Mesenteric fat pad (tissue), 1 donor: ENCODE measurements around the gene ZNF688. TPM values are rescaled to one million over a fixed set of nuclear protein-coding genes. Genes with fewer than 3 reads are reported as not detected.

Experiments
- DNase-seq: peaks from one replicate; pipeline ENCODE4 v3.0.0-alpha.2; 2020; ENCODE audit warnings: low spot score
- total RNA-seq: library from RNA; stranded (reverse); fragmentation: NEBNext Ultra II Directional; extraction: Animal tissue kit (Norgen Biotek cat#: 25700); gene quantifications from one replicate; pipeline ENCODE4 v1.2.1, GENCODE V29; 2021
- donor health status: DM: yes; HTN: yes; CAD: no.

Gene ZNF688
- total RNA-seq, 1 donor from 2014 or later: 12.1 TPM

DNA sequence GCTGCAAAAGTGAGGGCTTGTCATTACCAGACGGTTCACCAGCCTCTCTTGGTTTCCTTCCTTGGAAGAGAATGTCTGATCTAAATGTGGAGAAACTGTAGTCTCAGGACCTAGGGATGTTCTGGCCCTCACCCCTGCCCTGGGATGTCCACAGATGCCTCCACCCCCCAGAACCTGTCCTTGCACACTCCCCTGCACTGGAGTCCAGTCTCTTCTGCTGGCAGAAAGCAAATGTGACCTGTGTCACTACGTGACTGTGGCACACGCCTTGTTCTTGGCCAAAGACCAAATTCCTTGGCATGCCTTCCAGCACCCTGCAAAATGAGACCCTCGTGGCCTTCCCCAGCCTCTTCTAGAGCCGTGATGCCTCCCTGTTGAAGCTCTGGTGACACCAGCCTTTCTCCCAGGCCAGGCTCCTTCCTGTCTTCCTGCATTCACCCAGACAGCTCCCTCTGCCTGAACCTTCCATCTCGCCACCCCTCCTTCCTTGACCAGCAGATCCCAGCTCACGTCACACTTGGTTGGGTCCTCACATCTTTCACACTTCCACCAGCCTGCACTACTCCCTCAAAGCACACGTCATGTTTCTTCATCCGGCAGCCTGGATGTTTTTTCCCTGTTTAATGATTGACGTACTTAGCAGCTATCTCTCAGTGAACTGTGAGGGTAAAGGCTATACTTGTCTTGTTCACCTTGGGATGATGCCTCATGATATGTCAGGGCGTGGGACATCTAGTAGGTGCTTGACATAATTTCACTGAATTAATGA, 49.5 kb downstream of the ZNF688 start:
- no peak for DNase-seq

DNA sequence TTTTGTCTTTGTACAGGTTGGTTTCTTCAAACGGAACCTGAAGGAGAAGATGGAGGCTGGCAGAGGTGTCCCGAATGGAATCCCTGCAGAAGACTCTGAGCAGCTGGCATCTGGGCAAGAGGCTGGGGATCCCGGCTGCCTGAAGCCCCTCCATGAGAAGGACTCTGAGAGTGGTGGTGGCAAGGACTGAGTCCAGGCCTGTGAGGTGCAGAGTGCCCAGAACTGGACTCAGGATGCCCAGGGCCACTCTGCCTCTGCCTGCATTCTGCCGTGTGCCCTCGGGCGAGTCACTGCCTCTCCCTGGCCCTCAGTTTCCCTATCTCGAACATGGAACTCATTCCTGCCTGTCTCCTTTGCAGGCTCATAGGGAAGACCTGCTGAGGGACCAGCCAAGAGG, 50.0 kb downstream of the ZNF688 start:
- DNase-seq: no peak

Other genes with a start within 250 kb of the ZNF688 start
- gene CD2BP2, start 216.4 kb downstream of the ZNF688 start, total RNA-seq: 57.4 TPM
- 42.1 TPM for gene TBC1D10B, start 201.2 kb downstream of the ZNF688 start, total RNA-seq
- gene MYL11, start 196.9 kb downstream of the ZNF688 start, total RNA-seq: not detected
- gene SEPTIN1, start 189.2 kb downstream of the ZNF688 start, total RNA-seq: 2.3 TPM
- 5.3 TPM for gene ZNF48, start 176.3 kb downstream of the ZNF688 start, total RNA-seq
- gene ZNF771, start 164.1 kb downstream of the ZNF688 start, total RNA-seq: 6.3 TPM
- gene DCTPP1, start 141.7 kb downstream of the ZNF688 start, total RNA-seq: 26.8 TPM
- 48.4 TPM for gene SEPHS2, start 125.8 kb downstream of the ZNF688 start, total RNA-seq
- gene ITGAL, start 99.0 kb downstream of the ZNF688 start, total RNA-seq: 6.8 TPM
- 24.8 TPM for gene ZNF768, start 45.1 kb downstream of the ZNF688 start, total RNA-seq
- 9.6 TPM for gene ZNF747, start 36.9 kb downstream of the ZNF688 start, total RNA-seq
- gene ZNF764, start 13.3 kb downstream of the ZNF688 start, total RNA-seq: 5.9 TPM
- gene ZNF785, start 14.0 kb upstream of the ZNF688 start, total RNA-seq: 10.1 TPM
- 5.9 TPM for gene ZNF689, start 38.7 kb upstream of the ZNF688 start, total RNA-seq
- 36.9 TPM for gene PRR14, start 79.2 kb upstream of the ZNF688 start, total RNA-seq
- 46.2 TPM for gene FBRS, start 86.7 kb upstream of the ZNF688 start, total RNA-seq
- gene SRCAP, start 127.5 kb upstream of the ZNF688 start, total RNA-seq: 59.7 TPM
- gene PHKG2, start 176.7 kb upstream of the ZNF688 start, total RNA-seq: 20.8 TPM
- gene CFAP119, start 190.3 kb upstream of the ZNF688 start, total RNA-seq: 2.2 TPM
- 97.5 TPM for gene RNF40, start 190.6 kb upstream of the ZNF688 start, total RNA-seq
- gene ZNF629, start 215.5 kb upstream of the ZNF688 start, total RNA-seq: 10.4 TPM